Neural progenitor cell (in vitro differentiated cells): ENCODE measurements around the gene CYP8B1. TPM values are rescaled to one million over a fixed set of nuclear protein-coding genes. Genes with fewer than 3 reads are reported as not detected.

Experiments used
- DNase-seq: peaks from one replicate; pipeline ENCODE4 v3.0.0-alpha.2; 2016; ENCODE audit warnings: low spot score
- H2AFZ ChIP-seq: fragments of 200-600 bp; sonication (generic); replicated peaks from 2 replicates; pipeline ENCODE4 v1.6.1; 2016; ENCODE audit warnings: antibody characterized with exemption
- H3F3A ChIP-seq: fragments of 200-600 bp; sonication (generic); 2 replicates; pipeline ENCODE4 v1.6.1; 2016; ENCODE audit warnings: antibody characterized with exemption, low read depth
- H3K27ac ChIP-seq: fragments of 200-600 bp; sonication (generic); 2 replicates; pipeline ENCODE4 v1.5.1; 2016; ENCODE audit warnings: mild to moderate bottlenecking
- H3K27me3 ChIP-seq: fragments of 200-600 bp; sonication (generic); 2 replicates; pipeline ENCODE4 v1.6.1; 2016; ENCODE audit warnings: mild to moderate bottlenecking, moderate library complexity
- H3K36me3 ChIP-seq: fragments of 200-600 bp; sonication (generic); 2 replicates; pipeline ENCODE4 v1.5.1; 2016
- H3K4me1 ChIP-seq: fragments of 200-600 bp; sonication (generic); 2 replicates; pipeline ENCODE4 v1.6.1; 2016; ENCODE audit warnings: mixed run types
- H3K4me2 ChIP-seq: fragments of 200-600 bp; sonication (generic); 2 replicates; pipeline ENCODE4 v1.6.1; 2016
- H3K4me3 ChIP-seq: fragments of 200-600 bp; sonication (generic); 2 replicates; pipeline ENCODE4 v1.5.1; 2016
- H3K79me2 ChIP-seq: fragments of 200-600 bp; sonication (generic); 2 replicates; pipeline ENCODE4 v1.6.1; 2016; ENCODE audit warnings: low read depth
- H3K9ac ChIP-seq: fragments of 200-600 bp; sonication (generic); 2 replicates; pipeline ENCODE4 v1.6.1; 2016
- H3K9me3 ChIP-seq: fragments of 200-600 bp; sonication (generic); 2 replicates; pipeline ENCODE4 v1.5.1; 2016; ENCODE audit warnings: low read depth
- H4K20me1 ChIP-seq: fragments of 200-600 bp; sonication (generic); 2 replicates; pipeline ENCODE4 v1.6.1; 2016; ENCODE audit warnings: low read depth
- H3K27ac Mint-ChIP-seq: 3 replicates; pipeline ENCODE4 v1.8.0; 2021; ENCODE audit warnings: mixed read lengths
- H3K27me3 Mint-ChIP-seq: 2 replicates; pipeline ENCODE4 v1.8.0; 2022; ENCODE audit warnings: low read depth, mild to moderate bottlenecking, inconsistent platforms, moderate library complexity, mixed read lengths; ENCODE audit not compliant: insufficient read depth
- H3K36me3 Mint-ChIP-seq: 3 replicates; pipeline ENCODE4 v1.8.0; 2021; ENCODE audit warnings: mixed read lengths
- H3K4me1 Mint-ChIP-seq: 3 replicates; pipeline ENCODE4 v1.8.0; 2021; ENCODE audit warnings: mixed read lengths
- H3K4me3 Mint-ChIP-seq: 3 replicates; pipeline ENCODE4 v1.8.0; 2021; ENCODE audit warnings: mild to moderate bottlenecking, moderate library complexity, mixed read lengths
- H3K9me3 Mint-ChIP-seq: 3 replicates; pipeline ENCODE4 v1.8.0; 2020; ENCODE audit warnings: mixed read lengths
- EZH2 ChIP-seq: fragments of 200-600 bp; sonication (generic); IDR thresholded peaks from 2 replicates; pipeline ENCODE4 v1.6.1; 2017; ENCODE audit warnings: antibody characterized with exemption, mild to moderate bottlenecking, moderate library complexity
- EZH2phosphoT487 ChIP-seq: fragments of 200-600 bp; sonication (generic); IDR thresholded peaks from 2 replicates; pipeline ENCODE4 v1.6.1; 2017; ENCODE audit warnings: antibody characterized with exemption
- total RNA-seq: library from RNA; depleted of rRNA; stranded (reverse); fragments of >200 nt; gene quantifications from 2 replicates; pipeline ENCODE4 v1.2.3, GENCODE V29; 2015; ENCODE audit warnings: low replicate concordance
- TF ChIP-seq, protein P1 (sequence below): fragments of 200-600 bp; sonication (generic); IDR thresholded peaks from 2 replicates; pipeline ENCODE4 v1.5.1; 2017; ENCODE audit warnings: antibody characterized with exemption, mild to moderate bottlenecking

The CYP8B1 gene
- total RNA-seq, 1 donor from 2014 or later: not detected

DNA sequence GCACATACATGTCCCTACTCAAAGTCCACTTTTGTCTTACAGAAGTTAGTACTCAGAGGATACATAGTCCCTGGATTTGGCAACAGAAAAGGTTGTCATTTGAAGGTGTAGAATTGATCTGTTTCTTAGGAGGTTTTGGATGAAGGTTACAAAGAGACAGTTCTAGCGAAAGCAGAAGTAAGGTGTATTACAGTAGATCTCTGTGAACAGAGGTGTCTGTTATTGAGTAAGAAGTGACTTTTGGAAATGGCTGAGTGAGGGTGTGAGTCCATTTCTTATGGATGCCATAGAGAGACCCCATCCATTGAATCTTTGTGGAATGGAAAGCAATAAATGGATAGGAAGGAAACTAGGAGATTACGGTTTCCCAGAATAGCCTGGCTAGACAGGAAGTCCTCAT lies 35.9 kb upstream of the CYP8B1 start:
- H3K27me3 ChIP-seq: no peaks in the 10 kb centered on the region
- H3F3A ChIP-seq: peaks cover 10% of the 10 kb centered on the region
- H2AFZ ChIP-seq: no peak overlapping the region
- no peak for TF ChIP-seq EZH2phosphoT487
- TF ChIP-seq, protein P1, sequence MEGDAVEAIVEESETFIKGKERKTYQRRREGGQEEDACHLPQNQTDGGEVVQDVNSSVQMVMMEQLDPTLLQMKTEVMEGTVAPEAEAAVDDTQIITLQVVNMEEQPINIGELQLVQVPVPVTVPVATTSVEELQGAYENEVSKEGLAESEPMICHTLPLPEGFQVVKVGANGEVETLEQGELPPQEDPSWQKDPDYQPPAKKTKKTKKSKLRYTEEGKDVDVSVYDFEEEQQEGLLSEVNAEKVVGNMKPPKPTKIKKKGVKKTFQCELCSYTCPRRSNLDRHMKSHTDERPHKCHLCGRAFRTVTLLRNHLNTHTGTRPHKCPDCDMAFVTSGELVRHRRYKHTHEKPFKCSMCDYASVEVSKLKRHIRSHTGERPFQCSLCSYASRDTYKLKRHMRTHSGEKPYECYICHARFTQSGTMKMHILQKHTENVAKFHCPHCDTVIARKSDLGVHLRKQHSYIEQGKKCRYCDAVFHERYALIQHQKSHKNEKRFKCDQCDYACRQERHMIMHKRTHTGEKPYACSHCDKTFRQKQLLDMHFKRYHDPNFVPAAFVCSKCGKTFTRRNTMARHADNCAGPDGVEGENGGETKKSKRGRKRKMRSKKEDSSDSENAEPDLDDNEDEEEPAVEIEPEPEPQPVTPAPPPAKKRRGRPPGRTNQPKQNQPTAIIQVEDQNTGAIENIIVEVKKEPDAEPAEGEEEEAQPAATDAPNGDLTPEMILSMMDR: no peak
- TF ChIP-seq EZH2: no peak
- Mint-ChIP-seq H3K9me3 (peaks cover 45% of the 10 kb centered on the region), H3K27me3 (peaks cover 3% of the 10 kb centered on the region), H3K4me1 (peaks cover 2% of the 10 kb centered on the region), H3K36me3 (no peaks in the 10 kb centered on the region), H3K27ac (no peak overlapping the region), H3K4me3 (no peak overlapping the region)
- H3K36me3 ChIP-seq: no peaks in the 10 kb centered on the region
- no peak overlapping the region for H3K27ac ChIP-seq
- no peaks in the 10 kb centered on the region for H3K4me1 ChIP-seq
- H3K9me3 ChIP-seq: peaks cover 20% of the 10 kb centered on the region
- H3K79me2 ChIP-seq: no peaks in the 10 kb centered on the region
- H3K9ac ChIP-seq: no peak overlapping the region
- no peak for DNase-seq
- no peaks in the 10 kb centered on the region for H4K20me1 ChIP-seq
- no peak overlapping the region for H3K4me3 ChIP-seq
- H3K4me2 ChIP-seq: no peak overlapping the region

DNA sequence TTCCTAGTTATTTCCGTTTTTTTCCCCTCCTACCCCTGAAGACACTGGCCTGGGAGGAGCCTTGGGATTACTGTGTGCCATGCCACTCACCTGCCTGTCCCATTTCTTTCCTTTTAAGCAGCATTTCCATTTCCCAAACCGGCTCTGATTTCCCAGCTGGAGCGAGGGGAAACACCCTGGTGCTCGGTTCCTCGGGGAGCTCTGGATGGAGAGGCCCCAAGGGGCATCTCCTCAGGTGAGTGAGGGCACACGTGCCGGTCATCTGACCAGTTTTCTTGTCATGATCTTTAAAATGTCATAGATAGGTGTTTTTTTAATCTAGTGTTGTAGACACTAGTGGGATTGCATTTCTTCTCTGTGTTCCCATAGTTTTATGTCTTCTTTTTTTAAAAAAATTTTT lies 33.0 kb upstream of the CYP8B1 start:
- no peak overlapping the region for H3K27ac Mint-ChIP-seq
- Histone ChIP-seq H3K4me2 (no peak overlapping the region), H3K27ac (no peak overlapping the region), H2AFZ (no peak overlapping the region), H4K20me1 (no peaks in the 10 kb centered on the region), H3K9me3 (peaks cover under 1% of the 10 kb centered on the region), H3F3A (peaks cover 10% of the 10 kb centered on the region), H3K79me2 (no peaks in the 10 kb centered on the region), H3K27me3 (no peaks in the 10 kb centered on the region), H3K9ac (no peak overlapping the region), H3K36me3 (no peaks in the 10 kb centered on the region), H3K4me1 (no peaks in the 10 kb centered on the region), H3K4me3 (no peak overlapping the region)
- peaks cover 26% of the 10 kb centered on the region for H3K9me3 Mint-ChIP-seq
- peaks cover 3% of the 10 kb centered on the region for H3K27me3 Mint-ChIP-seq
- H3K4me3 Mint-ChIP-seq: no peak overlapping the region
- TF ChIP-seq, protein P1: no peak
- TF ChIP-seq EZH2phosphoT487: no peak
- no peak for TF ChIP-seq EZH2
- peaks cover 3% of the 10 kb centered on the region for H3K4me1 Mint-ChIP-seq
- DNase-seq: no peak
- no peaks in the 10 kb centered on the region for H3K36me3 Mint-ChIP-seq

DNA sequence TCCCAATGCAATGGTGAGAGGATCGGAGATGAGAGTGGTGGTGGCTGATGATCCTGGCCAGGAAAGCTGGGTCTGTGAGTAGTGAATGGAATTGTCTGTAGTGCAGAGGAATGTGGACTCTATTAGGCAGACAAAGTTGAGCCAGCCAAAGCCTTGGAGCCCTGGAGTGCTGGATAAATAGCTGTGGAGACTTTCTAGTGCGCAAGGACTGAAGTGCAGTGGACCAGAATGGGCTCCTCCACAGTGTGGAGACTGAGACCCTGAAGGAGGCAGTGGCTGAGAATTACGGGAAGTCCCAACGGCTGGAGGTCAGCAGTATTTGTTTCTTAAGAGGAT lies 31.1 kb upstream of the CYP8B1 start:
- DNase-seq: peak; percentile 61
- TF ChIP-seq EZH2phosphoT487: no peak
- no peak for TF ChIP-seq EZH2
- TF ChIP-seq, protein P1: no peak
- Mint-ChIP-seq H3K27me3 (peaks cover 3% of the 10 kb centered on the region), H3K27ac (no peak overlapping the region), H3K4me3 (no peak overlapping the region), H3K9me3 (peaks cover 19% of the 10 kb centered on the region), H3K36me3 (no peaks in the 10 kb centered on the region), H3K4me1 (peaks cover 3% of the 10 kb centered on the region)
- Histone ChIP-seq H3K9ac (no peak overlapping the region), H3K79me2 (no peaks in the 10 kb centered on the region), H3K4me3 (no peak overlapping the region), H2AFZ (no peak overlapping the region), H3K27ac (no peak overlapping the region), H3K36me3 (no peaks in the 10 kb centered on the region), H3F3A (peaks cover 9% of the 10 kb centered on the region), H3K4me2 (peak overlapping the region; percentile 31), H3K9me3 (no peaks in the 10 kb centered on the region), H3K4me1 (no peaks in the 10 kb centered on the region), H3K27me3 (no peaks in the 10 kb centered on the region), H4K20me1 (no peaks in the 10 kb centered on the region)
